GM21619 (cell line): Measurements from ENCODE around the gene TEX2.
A peak's percentile ranks its signal among the peaks of the same experiment; 100 is the strongest.

Experiments
- ATAC-seq: cut with Tn5 transposase; IDR thresholded peaks from one replicate; pipeline ENCODE4 v1.9.1; 2021; ENCODE audit not compliant: unreplicated experiment

TEX2 gene, protein sequence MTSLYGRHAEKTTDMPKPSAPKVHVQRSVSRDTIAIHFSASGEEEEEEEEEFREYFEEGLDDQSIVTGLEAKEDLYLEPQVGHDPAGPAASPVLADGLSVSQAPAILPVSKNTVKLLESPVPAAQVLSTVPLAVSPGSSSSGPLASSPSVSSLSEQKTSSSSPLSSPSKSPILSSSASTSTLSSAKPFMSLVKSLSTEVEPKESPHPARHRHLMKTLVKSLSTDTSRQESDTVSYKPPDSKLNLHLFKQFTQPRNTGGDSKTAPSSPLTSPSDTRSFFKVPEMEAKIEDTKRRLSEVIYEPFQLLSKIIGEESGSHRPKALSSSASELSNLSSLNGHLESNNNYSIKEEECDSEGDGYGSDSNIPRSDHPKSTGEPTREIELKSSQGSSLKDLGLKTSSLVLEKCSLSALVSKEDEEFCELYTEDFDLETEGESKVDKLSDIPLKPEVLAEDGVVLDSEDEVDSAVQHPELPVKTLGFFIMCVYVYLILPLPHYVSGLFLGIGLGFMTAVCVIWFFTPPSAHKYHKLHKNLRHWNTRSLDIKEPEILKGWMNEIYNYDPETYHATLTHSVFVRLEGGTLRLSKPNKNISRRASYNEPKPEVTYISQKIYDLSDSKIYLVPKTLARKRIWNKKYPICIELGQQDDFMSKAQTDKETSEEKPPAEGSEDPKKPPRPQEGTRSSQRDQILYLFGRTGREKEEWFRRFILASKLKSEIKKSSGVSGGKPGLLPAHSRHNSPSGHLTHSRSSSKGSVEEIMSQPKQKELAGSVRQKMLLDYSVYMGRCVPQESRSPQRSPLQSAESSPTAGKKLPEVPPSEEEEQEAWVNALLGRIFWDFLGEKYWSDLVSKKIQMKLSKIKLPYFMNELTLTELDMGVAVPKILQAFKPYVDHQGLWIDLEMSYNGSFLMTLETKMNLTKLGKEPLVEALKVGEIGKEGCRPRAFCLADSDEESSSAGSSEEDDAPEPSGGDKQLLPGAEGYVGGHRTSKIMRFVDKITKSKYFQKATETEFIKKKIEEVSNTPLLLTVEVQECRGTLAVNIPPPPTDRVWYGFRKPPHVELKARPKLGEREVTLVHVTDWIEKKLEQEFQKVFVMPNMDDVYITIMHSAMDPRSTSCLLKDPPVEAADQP

DNA sequence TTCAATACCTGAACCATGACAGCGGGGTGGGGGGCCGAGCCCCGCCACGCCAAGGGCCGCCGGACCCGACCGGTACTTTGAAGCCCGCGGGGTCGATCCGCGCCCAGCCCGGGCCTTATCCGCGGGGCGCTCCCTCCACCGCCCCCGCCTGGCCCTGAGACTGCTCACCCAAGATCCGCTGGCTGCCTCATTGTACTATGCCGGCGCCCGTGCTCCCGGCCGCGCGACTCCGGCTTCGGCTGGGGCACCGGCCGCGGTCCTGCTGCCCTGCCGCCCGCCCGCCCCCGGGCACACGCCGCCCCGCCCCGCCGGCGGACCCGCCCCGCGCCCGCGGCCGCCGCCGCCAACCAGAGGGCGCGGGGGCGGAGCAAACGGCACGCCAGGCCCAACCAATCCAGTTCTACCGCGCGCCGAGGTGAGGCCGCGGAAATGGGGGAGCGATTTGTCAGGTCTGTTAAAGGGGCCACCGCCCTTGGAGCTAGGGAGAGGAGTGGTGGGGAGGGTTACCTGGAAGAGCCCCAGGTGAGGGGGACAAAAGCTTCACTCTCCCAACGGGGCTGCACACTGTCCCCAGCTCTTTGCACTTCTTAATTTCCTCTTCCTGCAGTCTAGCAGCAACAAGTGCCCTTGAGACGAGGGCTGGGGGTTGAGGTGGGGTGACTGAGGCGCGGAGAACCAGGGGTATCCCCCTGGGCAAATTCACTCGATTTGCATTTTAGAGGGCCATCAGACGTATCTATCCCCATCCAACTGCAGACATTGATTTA lies at the start of gene TEX2:
TEX2 (minus strand) TSS at position 261 of the 767 bp plus-strand sequence. CDS start 49,043 bp downstream, outside the sequence.
- ATAC-seq, result peak; percentile 89

DNA sequence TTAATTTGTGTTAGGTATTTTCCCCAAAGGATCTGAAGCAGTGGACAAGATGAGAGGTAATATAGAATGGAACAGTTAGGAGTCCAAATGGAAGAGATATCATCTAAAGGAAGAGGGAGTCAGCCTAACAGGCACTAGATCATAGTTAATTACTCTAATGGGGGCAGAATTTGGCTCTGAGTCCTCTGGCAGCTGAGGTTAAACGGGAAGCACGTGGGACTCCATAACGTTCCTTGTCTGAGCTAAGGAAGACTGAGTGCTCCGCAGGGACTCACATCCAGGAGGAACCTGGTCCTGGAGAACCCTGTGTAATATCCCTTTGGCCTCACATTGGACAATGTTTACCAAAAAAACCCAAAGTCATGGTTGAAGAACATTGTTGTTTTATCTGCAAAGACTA lies 46.6 kb upstream of the TEX2 start:
- ATAC-seq, result no peak

DNA sequence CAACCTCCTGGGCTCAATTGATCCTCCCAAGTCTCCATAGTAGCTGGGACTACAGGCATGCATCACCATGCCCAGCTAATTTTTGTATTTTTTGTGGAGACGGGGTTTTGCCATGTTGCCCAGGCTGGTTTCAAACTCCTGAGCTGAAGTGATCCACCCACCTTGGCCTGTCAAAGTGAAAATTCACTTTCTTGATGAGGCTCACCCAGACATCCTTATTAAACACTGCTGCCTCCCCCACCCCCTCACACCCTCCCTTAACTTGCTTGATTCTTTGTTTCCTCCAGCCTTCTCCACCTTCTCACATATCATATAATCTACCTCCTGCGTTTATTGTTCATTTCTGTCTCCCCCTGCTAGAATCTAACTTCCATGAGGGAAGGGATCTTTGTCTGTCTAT lies 46.0 kb upstream of the TEX2 start:
- no peak for ATAC-seq

DNA sequence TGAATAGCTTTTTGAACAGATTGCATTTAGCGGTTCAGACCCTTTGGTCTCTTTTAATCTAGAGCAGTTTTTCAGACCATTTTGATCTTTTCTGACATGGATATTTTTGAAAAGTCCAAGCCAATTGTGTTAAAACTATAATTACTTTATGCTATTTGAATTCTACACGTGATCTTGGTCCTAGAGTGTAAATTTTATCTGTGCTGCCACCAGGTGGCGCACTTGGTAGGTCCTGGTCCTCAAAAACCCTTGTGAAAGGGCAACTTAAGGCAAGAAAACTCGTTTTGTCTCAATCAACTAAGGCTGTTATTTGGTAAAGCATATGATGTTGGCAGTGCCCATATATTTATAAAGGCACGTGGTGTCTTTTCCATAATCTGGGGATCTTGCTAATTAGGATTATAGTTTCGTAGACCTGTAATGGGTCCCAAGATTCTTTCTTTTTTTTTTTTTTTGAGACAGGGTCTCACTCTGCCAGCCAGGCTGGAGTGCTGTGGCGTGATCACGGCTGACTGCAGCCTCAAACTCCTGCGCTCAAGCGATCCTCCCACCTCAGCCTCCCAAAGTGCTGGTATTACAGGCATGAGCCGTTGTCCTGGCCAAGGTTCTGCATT lies 43.9 kb upstream of the TEX2 start:
- ATAC-seq, result no peak

DNA sequence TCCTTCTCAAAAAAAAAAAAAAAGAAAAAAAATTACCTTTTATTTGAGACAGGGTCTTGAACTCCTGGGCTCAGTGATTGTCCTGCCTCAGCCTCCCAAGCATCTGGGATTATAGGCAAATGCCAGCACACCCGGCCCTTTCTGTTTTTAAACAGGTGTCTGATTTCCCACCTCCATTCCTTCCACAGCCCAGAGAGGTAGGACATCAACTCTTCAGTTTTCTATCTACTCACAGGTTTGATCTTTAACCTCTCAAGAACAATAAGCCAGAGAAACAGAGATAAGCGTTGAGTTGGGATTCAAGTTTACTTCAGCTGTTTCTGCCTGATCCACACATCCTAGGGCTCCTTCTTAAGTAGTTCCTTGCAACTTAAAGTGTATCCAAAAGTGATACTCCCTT lies 41.5 kb upstream of the TEX2 start:
- no peak for ATAC-seq

DNA sequence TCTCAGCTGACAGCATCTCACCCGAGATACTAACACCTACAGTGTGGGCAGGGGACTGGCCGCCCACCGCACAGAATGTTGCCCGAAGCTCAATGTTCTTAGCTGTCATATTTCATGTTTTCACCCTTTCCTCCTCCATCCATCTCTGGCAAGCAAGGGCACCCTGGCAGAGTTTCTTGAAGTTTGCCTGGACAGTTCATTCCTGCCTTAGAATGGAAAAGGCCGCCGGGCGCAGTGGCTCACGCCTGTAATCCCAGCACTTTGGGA lies 37.6 kb upstream of the TEX2 start:
- no peak for ATAC-seq

DNA sequence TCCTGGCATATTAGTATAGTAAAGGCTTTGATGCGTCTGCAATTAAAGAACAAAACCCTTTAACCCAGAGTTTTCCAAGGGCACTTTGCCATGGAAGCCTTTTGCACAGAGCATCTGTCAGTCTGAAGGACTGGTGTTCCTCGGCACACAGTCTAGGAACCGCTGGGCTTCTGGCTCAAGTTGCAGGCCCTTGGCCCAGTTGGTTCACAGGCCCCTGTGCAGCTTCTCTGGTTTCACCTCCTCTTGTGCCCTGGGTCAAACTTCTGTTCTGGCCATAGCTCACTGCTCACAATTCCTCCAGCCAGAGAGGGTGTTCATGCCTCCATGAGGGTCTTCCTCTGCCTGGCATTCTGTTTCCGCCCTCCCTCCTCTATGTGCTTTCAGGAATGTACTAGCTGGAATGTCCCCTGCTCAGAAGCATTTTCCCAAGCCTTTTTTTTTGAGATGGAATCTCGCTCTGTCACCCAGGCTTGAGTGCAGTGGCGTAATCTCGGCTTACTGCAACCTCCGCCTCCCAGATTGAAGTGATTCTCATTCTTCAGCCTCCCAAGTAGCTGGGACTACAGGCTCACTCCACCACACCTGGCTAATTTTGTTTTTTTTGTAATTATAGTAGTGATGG lies 34.5 kb upstream of the TEX2 start:
- ATAC-seq, result no peak

DNA sequence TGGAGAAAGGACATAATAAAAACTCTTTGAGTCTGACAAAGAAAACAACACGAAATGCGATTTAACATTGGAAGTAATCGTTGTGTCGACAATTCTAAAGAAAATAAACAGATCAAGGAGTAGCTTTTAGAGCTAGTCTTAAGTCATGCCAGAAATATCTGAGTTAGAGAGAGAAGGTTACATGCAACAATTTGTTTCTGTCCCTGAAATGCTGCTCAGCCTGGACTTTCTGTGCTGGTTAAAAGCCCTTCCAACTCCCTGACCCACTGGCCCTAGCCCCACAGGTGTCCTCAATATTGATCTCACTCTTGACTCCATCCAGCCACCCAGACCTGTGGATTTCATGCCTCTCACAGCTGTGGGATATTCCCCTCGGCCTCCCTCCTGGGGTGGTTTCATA lies 33.2 kb upstream of the TEX2 start:
- ATAC-seq, result no peak

DNA sequence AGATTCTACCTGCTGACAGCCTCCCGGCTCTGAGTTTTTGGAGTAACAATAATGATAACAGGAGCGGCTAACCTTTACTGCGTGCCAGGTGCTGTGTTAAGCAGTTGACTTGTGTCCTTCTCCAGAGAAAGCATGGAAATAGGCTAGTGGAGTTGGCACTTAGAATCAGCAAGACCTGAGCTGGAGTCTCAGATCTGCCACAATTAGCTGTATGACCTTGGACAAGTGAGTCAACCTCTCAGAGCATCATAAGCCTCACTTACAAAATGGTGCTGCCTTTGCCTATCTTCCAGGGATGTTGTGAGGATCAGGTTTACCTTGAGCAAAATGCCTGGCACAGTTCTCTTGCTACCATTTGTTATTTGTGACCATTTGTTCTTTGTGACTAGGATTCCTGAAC lies 32.1 kb upstream of the TEX2 start:
- no peak for ATAC-seq

DNA sequence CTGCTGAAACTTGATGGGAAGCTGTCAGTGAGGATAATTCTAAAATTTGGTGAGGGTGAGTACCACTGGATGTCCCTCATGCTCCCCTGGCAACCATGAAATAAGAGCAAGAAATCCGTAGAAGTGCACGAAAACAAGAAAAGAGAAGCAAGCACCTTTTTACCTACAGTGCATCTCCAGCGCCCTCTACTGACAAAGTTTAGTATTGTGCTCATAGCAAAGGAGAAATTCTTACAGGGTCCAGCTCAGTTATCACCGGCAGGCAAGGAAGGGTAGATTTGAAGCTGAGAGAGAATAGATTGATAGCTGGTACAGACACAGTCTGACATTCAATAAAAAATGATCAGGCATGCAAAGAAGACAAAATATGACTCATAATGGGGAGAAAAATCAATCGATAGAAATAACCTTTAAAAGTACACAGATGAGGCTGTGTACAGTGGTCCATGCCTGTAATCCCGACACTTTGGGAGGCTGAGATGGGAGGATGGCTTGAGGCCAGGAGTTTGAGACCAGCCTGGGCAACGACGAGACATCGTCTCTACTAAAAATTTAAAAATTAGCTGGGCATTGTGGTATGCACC lies 28.3 kb upstream of the TEX2 start:
- no peak for ATAC-seq

DNA sequence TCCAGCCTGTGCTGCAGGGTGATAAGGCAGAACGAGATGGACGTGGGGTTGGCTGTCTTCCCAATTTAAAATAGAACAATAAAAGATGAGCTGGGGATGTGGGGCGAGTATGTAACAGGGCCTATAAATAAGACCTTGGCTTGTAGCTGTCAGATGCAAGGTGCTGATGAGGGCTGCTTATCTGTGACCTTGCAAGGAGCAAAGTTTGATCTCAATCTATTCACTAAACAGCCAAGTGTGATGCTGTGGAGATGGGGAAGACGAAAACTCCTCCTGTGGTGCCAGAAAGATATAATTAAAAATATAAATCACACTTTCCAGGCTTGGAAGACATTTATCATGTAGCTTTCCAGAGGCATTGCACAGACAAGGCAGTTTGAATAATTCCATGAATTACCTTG lies 26.7 kb upstream of the TEX2 start:
- ATAC-seq, result no peak

DNA sequence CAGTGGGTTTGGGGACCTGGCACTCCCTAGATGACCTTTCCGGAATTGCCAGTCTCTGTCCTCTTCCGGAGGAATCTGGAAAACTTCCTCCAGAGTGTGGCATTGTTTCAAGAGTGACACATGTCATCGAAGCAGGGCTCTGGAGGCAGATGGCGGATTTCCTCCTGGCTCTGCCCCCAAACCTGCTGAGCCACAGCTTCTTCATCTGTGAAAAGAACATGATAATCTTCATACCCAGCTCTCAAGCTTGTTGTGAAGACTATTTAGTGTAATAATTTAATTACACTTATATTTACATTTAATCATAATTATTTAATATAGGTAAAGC lies 19.7 kb upstream of the TEX2 start:
- ATAC-seq, result no peak

DNA sequence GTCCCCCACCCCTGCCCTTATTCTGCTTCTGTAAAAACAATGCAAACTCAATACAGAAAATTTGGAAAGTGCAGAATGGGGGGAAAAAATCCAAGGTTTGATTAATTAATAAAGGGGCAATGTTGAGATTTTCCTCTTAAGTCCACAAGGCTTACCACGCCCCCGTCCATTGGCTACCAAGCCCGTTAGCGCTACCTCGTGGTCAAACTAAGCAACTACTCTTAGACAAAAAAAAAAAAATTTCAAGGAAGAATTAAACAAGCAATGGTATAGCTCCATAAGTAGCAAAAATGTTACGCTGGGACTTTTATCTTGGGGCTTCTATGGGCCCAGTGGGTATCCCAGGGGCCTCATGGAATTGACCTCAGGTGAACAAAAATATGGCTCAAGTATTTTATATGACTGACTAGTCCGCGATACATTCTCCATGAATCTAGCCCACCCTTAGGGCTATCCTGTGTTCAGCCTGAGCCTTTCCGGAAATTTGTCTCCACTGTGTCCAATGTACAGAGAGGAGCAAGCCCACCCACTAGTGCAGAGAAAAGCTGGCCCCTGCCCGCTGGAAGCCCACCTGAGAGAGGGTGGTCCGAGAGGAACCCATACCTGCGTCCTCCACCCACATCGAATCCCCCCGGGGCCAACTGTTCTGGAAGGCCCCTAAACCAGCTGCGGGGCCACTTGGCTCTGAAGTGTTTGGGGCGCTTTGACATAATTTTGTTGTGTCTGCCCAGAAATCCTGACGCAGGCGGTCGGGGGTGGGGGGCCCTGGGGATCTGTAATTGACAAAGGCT lies 19.1 kb upstream of the TEX2 start:
- ATAC-seq, result no peak

DNA sequence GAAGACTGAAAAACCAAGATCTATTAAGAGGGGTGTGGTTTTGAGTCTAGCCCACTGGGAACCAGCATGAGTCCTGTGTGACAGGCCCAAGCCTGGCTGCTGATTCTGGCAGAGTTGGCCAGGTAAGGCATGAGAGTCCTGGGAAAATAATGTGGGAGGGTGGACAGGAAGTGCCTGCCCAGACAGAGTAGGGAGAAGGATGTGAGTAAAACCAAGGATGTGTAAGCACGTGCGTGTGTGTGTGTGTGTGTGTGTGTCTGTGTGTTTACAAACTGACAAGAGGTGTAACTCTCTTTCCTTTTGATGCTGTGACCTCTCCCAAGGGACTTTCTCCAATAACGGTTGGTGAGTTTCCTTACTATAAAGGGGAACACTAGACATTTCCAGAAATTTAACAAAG lies 15.6 kb upstream of the TEX2 start:
- ATAC-seq, result no peak

DNA sequence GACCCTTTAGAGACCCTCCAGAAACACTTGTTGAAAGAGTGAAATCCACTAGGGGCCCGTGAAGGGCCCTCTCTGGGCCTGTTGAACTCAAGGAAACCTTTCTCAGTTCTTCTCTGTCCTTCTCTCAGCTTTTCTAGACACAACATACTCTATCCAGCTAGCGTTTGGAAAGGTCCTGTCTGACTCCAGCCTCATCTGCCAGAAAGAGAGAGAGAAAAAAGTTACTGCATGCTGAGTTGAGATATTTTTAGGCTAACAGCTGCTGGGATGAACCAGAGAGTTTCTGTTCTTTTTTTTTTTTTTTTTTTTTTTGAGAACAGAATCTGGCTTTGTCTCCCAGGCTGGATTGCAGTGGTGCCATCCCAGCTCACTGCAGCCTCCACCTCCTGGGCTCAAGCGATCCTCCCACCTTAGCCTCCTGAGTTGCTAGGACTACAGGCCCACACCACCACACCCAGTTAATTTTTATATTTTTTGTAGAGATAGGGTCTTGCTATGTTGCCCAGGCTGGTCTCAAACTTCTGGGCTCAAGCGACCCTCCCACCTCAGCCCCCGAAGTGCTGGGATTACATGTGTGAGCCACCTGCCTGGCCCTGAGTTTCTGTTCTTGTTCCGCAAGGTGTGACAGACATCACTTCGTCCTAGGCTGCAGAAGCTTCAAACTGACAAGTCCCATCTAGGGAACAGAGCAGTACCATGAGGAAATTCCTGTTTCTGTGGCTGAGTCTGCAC lies 14.9 kb upstream of the TEX2 start:
- no peak for ATAC-seq

DNA sequence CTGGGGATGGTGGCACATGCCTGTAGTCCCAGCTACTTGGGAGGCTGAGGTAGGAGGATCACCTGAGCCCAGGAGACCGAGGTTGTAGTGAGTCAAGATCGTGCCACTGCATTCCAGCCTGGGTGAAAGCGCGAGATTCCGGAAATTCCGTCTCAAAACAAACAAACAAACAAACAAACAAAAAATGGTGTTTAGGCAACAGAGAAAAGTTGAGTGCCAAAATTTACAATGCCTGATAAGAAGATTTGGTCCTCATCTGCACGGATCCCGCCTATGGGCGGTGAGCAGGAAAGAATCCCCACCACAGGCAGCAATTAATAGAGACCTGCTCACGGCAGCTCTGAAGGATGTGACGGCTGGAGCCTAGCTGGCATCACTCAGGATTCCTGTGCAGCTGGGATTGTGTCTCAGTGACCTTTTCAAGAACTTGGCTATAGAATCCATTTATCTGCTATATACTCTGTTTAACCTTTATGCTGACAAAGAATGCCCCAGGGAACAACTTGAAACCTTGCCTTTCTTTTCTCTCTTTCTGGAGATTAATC lies 14.0 kb upstream of the TEX2 start:
- ATAC-seq, result no peak

DNA sequence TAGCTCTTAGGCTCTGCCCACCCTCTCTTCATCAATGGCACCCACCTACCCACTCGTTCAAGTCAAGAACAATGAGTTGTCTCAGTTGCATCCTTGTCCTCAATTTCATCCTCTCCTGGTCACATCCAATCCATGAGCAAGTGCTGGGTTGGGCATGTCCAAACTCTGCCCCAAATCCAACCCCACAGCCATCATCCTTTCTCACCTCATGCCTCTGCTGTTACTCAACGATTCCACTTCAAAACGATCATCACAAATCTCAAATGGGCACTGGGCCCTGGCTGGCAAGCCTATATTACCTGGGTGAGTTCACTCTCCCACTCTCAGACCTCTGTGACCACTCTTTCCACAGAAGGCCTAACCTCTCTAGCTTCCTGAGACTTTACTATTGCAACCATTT lies 12.0 kb upstream of the TEX2 start:
- no peak for ATAC-seq

DNA sequence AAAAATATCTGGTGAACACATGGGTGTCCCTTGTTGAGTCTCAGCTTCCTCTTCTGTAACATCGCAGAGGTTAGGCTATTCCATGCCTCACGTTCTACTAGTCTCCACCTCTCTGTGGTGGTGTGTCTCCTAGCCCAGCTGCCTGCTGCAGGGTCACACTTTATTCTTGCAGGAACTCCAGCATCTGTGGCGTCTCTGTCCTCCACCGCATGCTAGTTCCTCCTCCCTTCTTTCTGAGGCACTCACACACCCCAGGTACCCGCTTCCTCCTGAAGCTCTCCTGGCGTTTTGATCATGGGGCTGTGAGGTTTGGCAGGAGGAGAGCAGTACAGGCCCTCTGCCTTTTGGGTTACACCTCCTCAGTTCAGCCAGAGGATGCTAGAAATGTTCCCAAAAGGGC lies 9.9 kb upstream of the TEX2 start:
- no peak for ATAC-seq
